ENCODE measurements around the gene CCDC185.

DNA sequence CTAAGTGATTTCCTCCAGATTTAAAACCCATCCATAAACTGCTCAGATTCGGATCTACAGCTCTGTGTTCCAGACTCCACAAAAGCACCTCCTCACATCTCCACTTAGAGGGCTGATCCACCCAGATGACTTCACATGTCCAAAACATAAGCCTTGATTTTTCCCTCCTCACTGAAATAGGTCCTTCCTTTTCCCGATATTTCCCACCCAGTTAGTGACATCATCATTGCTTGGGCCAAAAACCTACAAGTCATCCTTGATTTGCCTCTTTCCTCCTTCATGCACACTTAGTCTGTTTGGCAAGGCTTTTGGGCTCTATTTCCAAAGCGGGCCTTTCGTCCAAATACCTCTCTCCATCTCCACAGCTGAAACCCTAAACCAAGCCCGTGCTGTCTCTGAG lies 32.3 kb downstream of the CCDC185 start:
- no peak for TF ChIP-seq EGR1 (IDR thresholded peaks at IDR 0.05; ENCODE audit: low read depth in 2 of 2)
- TF ChIP-seq, protein P1, sequence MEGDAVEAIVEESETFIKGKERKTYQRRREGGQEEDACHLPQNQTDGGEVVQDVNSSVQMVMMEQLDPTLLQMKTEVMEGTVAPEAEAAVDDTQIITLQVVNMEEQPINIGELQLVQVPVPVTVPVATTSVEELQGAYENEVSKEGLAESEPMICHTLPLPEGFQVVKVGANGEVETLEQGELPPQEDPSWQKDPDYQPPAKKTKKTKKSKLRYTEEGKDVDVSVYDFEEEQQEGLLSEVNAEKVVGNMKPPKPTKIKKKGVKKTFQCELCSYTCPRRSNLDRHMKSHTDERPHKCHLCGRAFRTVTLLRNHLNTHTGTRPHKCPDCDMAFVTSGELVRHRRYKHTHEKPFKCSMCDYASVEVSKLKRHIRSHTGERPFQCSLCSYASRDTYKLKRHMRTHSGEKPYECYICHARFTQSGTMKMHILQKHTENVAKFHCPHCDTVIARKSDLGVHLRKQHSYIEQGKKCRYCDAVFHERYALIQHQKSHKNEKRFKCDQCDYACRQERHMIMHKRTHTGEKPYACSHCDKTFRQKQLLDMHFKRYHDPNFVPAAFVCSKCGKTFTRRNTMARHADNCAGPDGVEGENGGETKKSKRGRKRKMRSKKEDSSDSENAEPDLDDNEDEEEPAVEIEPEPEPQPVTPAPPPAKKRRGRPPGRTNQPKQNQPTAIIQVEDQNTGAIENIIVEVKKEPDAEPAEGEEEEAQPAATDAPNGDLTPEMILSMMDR (IDR thresholded peaks at IDR 0.05; ENCODE audit: low read depth, low read length, missing input control), result no peak
- TF ChIP-seq RAD21 (IDR thresholded peaks at IDR 0.05), result no peak
- TF ChIP-seq REST (IDR thresholded peaks at IDR 0.05), result no peak
- no peak for TF ChIP-seq FOXA1 (IDR thresholded peaks at IDR 0.05)
- no peak for TF ChIP-seq GABPA (IDR thresholded peaks at IDR 0.05 in 1 of 2, conservative IDR thresholded peaks at IDR 0.05 in 1 of 2)
- TF ChIP-seq NR2F2 (IDR thresholded peaks at IDR 0.05), result no peak

All from liver (tissue), 3 donors.